Body of pancreas (tissue), 4 donors: ENCODE measurements around the gene NUDT14.
A peak's percentile ranks its signal among the peaks of the same experiment; 100 is the strongest.

Experiments
- CTCF ChIP-seq, 7 experiments: fragments of 450-650 bp in 4 of 7; fragments of 200-600 bp in 3 of 7; sonication (generic) in 3 of 7; IDR thresholded peaks; one replicate each; pipeline ENCODE4 v1.5.1; 2016 to 2019; ENCODE audit warnings: antibody characterized with exemption in 7 of 7
- POLR2A ChIP-seq, 3 donors: fragments of 450-650 bp; IDR thresholded peaks; one replicate each; pipeline ENCODE4 v1.6.1; 2016; ENCODE audit warnings: antibody characterized with exemption in 3 of 3, mild to moderate bottlenecking in 2 of 3

GRCh38 chr14:105180592-105181548 is at the start of gene NUDT14:
- TF ChIP-seq CTCF (IDR thresholded peaks at IDR 0.05) (peak in 1 of 7 experiments; percentile 4), POLR2A (IDR thresholded peaks at IDR 0.05) (no peak)
